ENCODE results near the gene TUBA3D.

DNA sequence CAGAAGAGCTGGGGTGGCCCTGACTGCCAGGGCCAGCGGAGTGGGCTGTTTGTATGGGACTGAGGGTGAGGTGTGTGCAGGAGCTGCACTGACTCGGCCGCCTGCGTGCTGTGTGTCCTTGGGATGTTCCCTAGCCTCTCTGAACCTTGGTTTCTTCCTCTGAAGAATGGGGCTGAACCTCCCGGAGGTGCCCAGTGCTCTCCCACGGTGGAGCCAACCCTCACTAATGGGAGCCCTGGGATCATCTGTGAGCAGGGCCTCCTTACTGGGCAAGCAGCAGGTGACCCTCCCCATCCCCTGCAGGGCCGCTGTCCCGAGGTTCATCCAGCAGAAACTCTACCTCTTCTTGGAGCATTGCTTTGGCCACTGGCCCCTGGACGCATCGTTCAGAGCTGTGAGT lies 40.1 kb downstream of the TUBA3D start:
- TF ChIP-seq, protein P1, sequence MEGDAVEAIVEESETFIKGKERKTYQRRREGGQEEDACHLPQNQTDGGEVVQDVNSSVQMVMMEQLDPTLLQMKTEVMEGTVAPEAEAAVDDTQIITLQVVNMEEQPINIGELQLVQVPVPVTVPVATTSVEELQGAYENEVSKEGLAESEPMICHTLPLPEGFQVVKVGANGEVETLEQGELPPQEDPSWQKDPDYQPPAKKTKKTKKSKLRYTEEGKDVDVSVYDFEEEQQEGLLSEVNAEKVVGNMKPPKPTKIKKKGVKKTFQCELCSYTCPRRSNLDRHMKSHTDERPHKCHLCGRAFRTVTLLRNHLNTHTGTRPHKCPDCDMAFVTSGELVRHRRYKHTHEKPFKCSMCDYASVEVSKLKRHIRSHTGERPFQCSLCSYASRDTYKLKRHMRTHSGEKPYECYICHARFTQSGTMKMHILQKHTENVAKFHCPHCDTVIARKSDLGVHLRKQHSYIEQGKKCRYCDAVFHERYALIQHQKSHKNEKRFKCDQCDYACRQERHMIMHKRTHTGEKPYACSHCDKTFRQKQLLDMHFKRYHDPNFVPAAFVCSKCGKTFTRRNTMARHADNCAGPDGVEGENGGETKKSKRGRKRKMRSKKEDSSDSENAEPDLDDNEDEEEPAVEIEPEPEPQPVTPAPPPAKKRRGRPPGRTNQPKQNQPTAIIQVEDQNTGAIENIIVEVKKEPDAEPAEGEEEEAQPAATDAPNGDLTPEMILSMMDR (IDR thresholded peaks at IDR 0.05), result no peak
- no peak for TF ChIP-seq POLR2AphosphoS5 (IDR thresholded peaks at IDR 0.05)
- no peak for TF ChIP-seq POLR2A (IDR thresholded peaks at IDR 0.05)

All from suprapubic skin (tissue), 4 donors.